PC-9 (cell line): Measurements from ENCODE around the gene MAP3K8. TPM values are rescaled to one million over a fixed set of nuclear protein-coding genes. Genes with fewer than 3 reads are reported as not detected.

Experiments
- BruUV-seq: library from RNA; stranded (reverse); fragments of 400-500 nt; replicated peaks from 2 replicates; lab custom pipeline; 2021; lab: Mats Ljungman, UMichigan
- CTCF ChIA-PET: fragments of 300-600 bp; sonication (Branson Sonifier 250); formaldehyde crosslinking; loops from one replicate; lab custom pipeline; 2022; ENCODE audit warnings: antibody characterized with exemption; lab: Charles Lee
- POLR2A ChIA-PET: fragments of 300-600 bp; sonication (Branson Sonifier 250); formaldehyde crosslinking; loops from one replicate; lab custom pipeline; 2022; ENCODE audit warnings: antibody characterized with exemption; ENCODE audit not compliant: unreplicated experiment; lab: Charles Lee
- DNase-seq, 2 experiments: peaks; one replicate each; pipeline versions ENCODE4 v3.0.0 to v3.0.0-alpha.2; 2015 to 2022; ENCODE audit warnings: mixed read lengths in 1 of 2
- H2AFZ ChIP-seq: fragments of 200-600 bp; sonication (generic); 2 replicates; pipeline ENCODE4 v1.8.1; 2017; ENCODE audit warnings: antibody characterized with exemption
- H3F3A ChIP-seq: fragments of 200-600 bp; sonication (generic); 2 replicates; pipeline ENCODE4 v1.8.1; 2017; ENCODE audit warnings: antibody characterized with exemption, mild to moderate bottlenecking, low read depth; ENCODE audit not compliant: insufficient read depth
- H3K27ac ChIP-seq: fragments of 200-600 bp; sonication (generic); 2 replicates; pipeline ENCODE4 v1.6.1; 2016; ENCODE audit warnings: mixed run types
- H3K27me3 ChIP-seq: fragments of 200-600 bp; sonication (generic); 2 replicates; pipeline ENCODE4 v1.6.1; 2016; ENCODE audit warnings: low read depth, mixed run types; ENCODE audit not compliant: insufficient read depth
- H3K36me3 ChIP-seq: fragments of 200-600 bp; sonication (generic); 2 replicates; pipeline ENCODE4 v1.6.1; 2016; ENCODE audit warnings: low read depth, mixed run types
- H3K4me1 ChIP-seq: fragments of 200-600 bp; sonication (generic); replicated peaks from 2 replicates; pipeline ENCODE4 v1.6.1; 2016; ENCODE audit warnings: mixed run types; ENCODE audit not compliant: insufficient read depth
- H3K4me2 ChIP-seq: fragments of 200-600 bp; sonication (generic); 2 replicates; pipeline ENCODE4 v1.6.1; 2017; ENCODE audit warnings: mixed run types
- H3K4me3 ChIP-seq: fragments of 200-600 bp; sonication (generic); 2 replicates; pipeline ENCODE4 v1.6.1; 2016; ENCODE audit warnings: mixed run types
- H3K79me2 ChIP-seq: fragments of 200-600 bp; sonication (generic); 2 replicates; pipeline ENCODE4 v1.6.1; 2017; ENCODE audit warnings: low read depth, mixed run types
- H3K9me2 ChIP-seq: fragments of 200-600 bp; sonication (generic); 2 replicates; pipeline ENCODE4 v1.8.1; 2017; ENCODE audit warnings: mild to moderate bottlenecking; ENCODE audit not compliant: insufficient read depth
- H3K9me3 ChIP-seq: fragments of 200-600 bp; sonication (generic); 2 replicates; pipeline ENCODE4 v1.8.1; 2016; ENCODE audit warnings: low read depth; ENCODE audit not compliant: insufficient read depth
- H4K20me1 ChIP-seq: fragments of 200-600 bp; sonication (generic); 2 replicates; pipeline ENCODE4 v1.8.1; 2017; ENCODE audit not compliant: insufficient read depth
- CTCF ChIP-seq: fragments of 200-600 bp; sonication (generic); conservative IDR thresholded peaks from 2 replicates; pipeline ENCODE4 v1.6.1; 2017; ENCODE audit warnings: mixed run types, antibody characterized with exemption, mild to moderate bottlenecking, moderate library complexity
- EZH2 ChIP-seq: fragments of 200-600 bp; sonication (generic); IDR thresholded peaks from 2 replicates; pipeline ENCODE4 v1.8.0; 2017; ENCODE audit warnings: antibody characterized with exemption, low read depth
- intact Hi-C: fragments of 100-400 bp; cut with micrococcal nuclease; formaldehyde crosslinking; loops from one replicate; pipeline ENCODE4 v1.10.0; 2022; ENCODE audit not compliant: unreplicated experiment
- total RNA-seq: library from RNA; stranded (reverse); gene quantifications from 2 replicates; pipeline ENCODE4 v1.2.3, GENCODE V29; 2021

Gene MAP3K8
- total RNA-seq, 1 experiment from 2014 or later = 14.3 TPM

DNA sequence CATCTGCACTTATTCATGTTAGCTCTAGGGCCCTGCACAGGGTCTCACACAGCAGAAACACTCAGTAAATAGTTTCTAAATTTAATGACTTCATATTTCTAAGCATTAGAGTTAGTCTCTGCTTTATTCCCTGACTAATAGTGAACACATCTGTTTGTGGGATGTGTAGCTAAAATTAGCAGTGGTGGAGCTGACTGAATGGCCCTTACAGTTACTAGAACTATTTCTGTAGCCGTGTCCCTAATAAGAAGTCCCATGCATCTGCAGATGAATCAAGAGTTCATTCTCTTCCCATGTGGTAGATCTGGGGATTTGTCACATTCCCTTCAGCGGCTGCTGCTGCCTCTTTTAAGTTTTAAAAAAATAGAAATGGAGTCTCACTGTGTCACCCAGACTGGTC is 11.7 kb downstream of the MAP3K8 start:
- Histone ChIP-seq H4K20me1 (no peaks in the 10 kb centered on the region), H3K4me1 (peaks cover 24% of the 10 kb centered on the region), H3K9me3 (no peaks in the 10 kb centered on the region), H3K4me3 (no peak overlapping the region), H3K36me3 (peaks cover 11% of the 10 kb centered on the region; the same call in 1 of the 2 replicates), H3K27ac (no peak overlapping the region), H3F3A (peaks cover 18% of the 10 kb centered on the region), H3K79me2 (no peaks in the 10 kb centered on the region; the same call in 1 of the 2 replicates), H3K27me3 (no peaks in the 10 kb centered on the region), H3K4me2 (no peak overlapping the region), H2AFZ (no peak overlapping the region), H3K9me2 (no peaks in the 10 kb centered on the region)
- CTCF ChIA-PET = interaction anchor here (0.7 kb wide), 1 partner anchor 10 kb away, joined by 10 read pairs; no protein-coding TSS in a partner anchor
- POLR2A ChIA-PET = interaction anchor here (0.6 kb wide), 1 partner anchor 8 kb away, joined by 12 read pairs; no protein-coding TSS in a partner anchor
- DNase-seq = no peak
- intact Hi-C loops = no loop called here
- no TSS peak for BruUV-seq
- no peak for TF ChIP-seq EZH2
- TF ChIP-seq CTCF = no peak

- no TSS peak for BruUV-seq
- POLR2A ChIA-PET = interaction anchor here (0.6 to 1.2 kb wide), 6 partner anchors 9 to 94 kb away, joined by 3 to 11 read pairs (median 5); partner anchors contain the start of gene MAP3K8
- no peak for TF ChIP-seq CTCF
- no peak for TF ChIP-seq EZH2
- peak overlapping the region; percentile 7; the same call in 1 of the 2 replicates for H3K4me3 ChIP-seq
- peaks cover 11% of the 10 kb centered on the region; the same call in 1 of the 2 replicates for H3K36me3 ChIP-seq
- DNase-seq = peak; percentile 31 to 95
- CTCF ChIA-PET = interaction anchor here (0.6 kb wide), 1 partner anchor 355 kb away, joined by 14 read pairs; no protein-coding TSS in a partner anchor
- H3K79me2 ChIP-seq = no peaks in the 10 kb centered on the region; the same call in 1 of the 2 replicates
- H3F3A ChIP-seq = peaks cover 18% of the 10 kb centered on the region
- intact Hi-C loops = loop anchor here (1.0 kb wide), 1 partner anchor 24 kb away; no protein-coding TSS in a partner anchor
- H4K20me1 ChIP-seq = no peaks in the 10 kb centered on the region
- H3K4me1 ChIP-seq = peaks cover 24% of the 10 kb centered on the region
- H3K4me2 ChIP-seq = peak overlapping the region; percentile 69
- no peaks in the 10 kb centered on the region for H3K9me2 ChIP-seq
- peak overlapping the region; percentile 81 for H3K27ac ChIP-seq
- H2AFZ ChIP-seq = no peak overlapping the region
- no peaks in the 10 kb centered on the region for H3K27me3 ChIP-seq
- no peaks in the 10 kb centered on the region for H3K9me3 ChIP-seq
Measured at GRCh38 chr10:30447125-30447799, 13.3 kb downstream of the MAP3K8 start.

GRCh38 chr10:30448092-30448491 is 14.1 kb downstream of the MAP3K8 start:
- no TSS peak for BruUV-seq
- no peaks in the 10 kb centered on the region for H3K9me2 ChIP-seq
- ChIA-PET CTCF (no interaction called here), POLR2A (interaction anchor here (1.0 to 1.2 kb wide), 2 partner anchors 10 to 24 kb away, joined by 4 to 8 read pairs; no protein-coding TSS in a partner anchor)
- no peak for TF ChIP-seq CTCF
- no peak for TF ChIP-seq EZH2
- peak overlapping the region; percentile 81 for H3K27ac ChIP-seq
- H3F3A ChIP-seq = peaks cover 18% of the 10 kb centered on the region
- no peaks in the 10 kb centered on the region for H3K9me3 ChIP-seq
- H3K4me1 ChIP-seq = peaks cover 24% of the 10 kb centered on the region
- DNase-seq = no peak
- no peaks in the 10 kb centered on the region for H4K20me1 ChIP-seq
- intact Hi-C loops = no loop called here
- no peak overlapping the region for H3K4me3 ChIP-seq
- peaks cover 11% of the 10 kb centered on the region; the same call in 1 of the 2 replicates for H3K36me3 ChIP-seq
- no peak overlapping the region for H2AFZ ChIP-seq
- H3K79me2 ChIP-seq = no peaks in the 10 kb centered on the region; the same call in 1 of the 2 replicates
- no peaks in the 10 kb centered on the region for H3K27me3 ChIP-seq
- peak overlapping the region; percentile 69 for H3K4me2 ChIP-seq
